ENCODE data around the gene IFNGR1.

DNA sequence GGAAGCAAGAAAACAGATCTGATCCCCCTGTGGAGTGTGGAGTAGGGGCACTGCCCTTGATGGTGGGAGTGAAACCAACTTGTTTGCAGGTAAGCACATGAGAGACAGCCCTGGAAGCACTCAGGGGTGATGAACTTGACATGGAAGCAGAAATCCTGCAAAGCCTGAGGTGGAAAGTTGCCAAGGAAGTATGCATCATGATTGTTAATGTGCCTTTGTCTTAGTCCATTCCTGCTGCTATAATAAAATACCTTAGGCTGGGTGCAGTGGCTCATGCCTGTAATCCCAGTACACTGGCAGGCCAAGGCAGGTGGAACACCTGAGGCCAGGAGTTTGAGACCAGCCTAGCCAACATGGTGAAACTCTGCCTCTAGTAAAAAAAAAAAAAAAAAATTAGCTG, 40.2 kb upstream of the IFNGR1 start:
- no peak for TF ChIP-seq ATF3 (IDR thresholded peaks at IDR 0.05)
- TF ChIP-seq EZH2 (IDR thresholded peaks at IDR 0.05) = no peak
- TF ChIP-seq CTCF (IDR thresholded peaks at IDR 0.05 in 2 of 3, conservative IDR thresholded peaks at IDR 0.05 in 1 of 3; ENCODE audit: borderline replicate concordance in 1 of 3, insufficient read depth in 1 of 3, low read depth in 2 of 3, low read length in 2 of 3) = no peak
- no peak for TF ChIP-seq POLR2A (IDR thresholded peaks at IDR 0.05; ENCODE audit: borderline replicate concordance, extremely low read depth, insufficient read depth, insufficient read length)

Measured in HCT116 (cell line).